GM04503 (cell line): ENCODE data around the gene PRRG2.

Experiments used
- DNase-seq: peaks from one replicate; pipeline ENCODE4 v3.0.0-alpha.2; 2012; ENCODE audit warnings: low read depth

Gene PRRG2

DNA sequence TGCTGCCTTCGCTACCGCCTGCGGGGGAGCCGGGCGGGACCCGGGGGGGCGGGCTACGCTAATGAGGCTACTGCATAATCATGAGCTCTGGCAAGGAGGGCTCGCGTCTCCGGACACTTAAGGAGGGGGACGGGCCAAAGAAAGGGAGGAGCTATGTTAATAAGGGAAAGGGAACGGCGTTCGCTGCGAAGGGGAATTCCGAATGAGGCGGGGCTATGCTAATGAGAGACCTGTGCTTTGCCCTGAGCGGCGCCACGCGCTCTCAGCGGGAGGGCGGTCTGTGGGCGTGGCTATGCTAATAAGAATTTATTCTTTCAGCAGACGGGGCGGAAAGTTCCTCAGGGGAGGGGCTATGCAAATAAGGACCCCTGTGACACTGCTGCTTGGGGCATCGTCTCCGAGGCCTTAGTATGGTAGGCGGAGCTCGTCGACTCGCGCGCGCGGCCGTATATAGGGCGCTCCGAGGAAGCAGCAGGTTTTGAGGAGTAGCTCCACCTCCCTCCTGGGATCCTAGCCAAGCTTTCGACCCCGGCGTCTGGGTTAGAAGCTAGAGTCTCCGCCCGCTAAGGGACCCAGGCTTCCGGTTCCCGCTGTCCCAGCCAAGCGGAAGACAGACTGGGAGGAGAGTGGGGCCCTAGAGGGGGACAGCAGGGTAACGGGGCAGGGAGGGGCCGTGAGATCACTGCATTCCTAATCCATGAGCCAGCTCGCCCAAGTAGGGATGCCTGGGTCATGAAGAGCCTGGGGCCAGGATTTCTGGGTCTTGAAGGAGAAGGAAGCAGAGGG lies 59.2 kb downstream of the PRRG2 start, which contains the start of gene RRAS:
Gene RRAS, minus strand, starts transcription at position 31 of the 786 bp plus-strand sequence. CDS start 45 bp downstream, outside the sequence.
- peak; percentile 99 for DNase-seq
